Mononuclear cell (primary cell): ENCODE measurements around the gene OR7C1. TPM values are rescaled to one million over a fixed set of nuclear protein-coding genes. Genes with fewer than 3 reads are reported as not detected.

Source experiments
- H3K27me3 ChIP-seq: 2 replicates; pipeline ENCODE4 v1.6.0; 2011; ENCODE audit warnings: low read length, control low read depth; ENCODE audit not compliant: insufficient read depth
- H3K4me1 ChIP-seq: 2 replicates; pipeline ENCODE4 v1.5.1; 2011; ENCODE audit warnings: mild to moderate bottlenecking, low read length, control low read depth; ENCODE audit not compliant: insufficient read depth
- H3K4me3 ChIP-seq: 2 replicates; pipeline ENCODE4 v1.5.1; 2011; ENCODE audit warnings: mild to moderate bottlenecking, low read length, moderate library complexity
- H3K9me3 ChIP-seq: 2 replicates; pipeline ENCODE4 v1.5.1; 2011; ENCODE audit warnings: low read depth, mild to moderate bottlenecking, control low read depth, low read length
- total RNA-seq: library from RNA; depleted of rRNA; stranded (reverse); fragments of >200 nt; gene quantifications from one replicate; pipeline ENCODE4 v1.2.3, GENCODE V29; 2012

OR7C1 gene
- total RNA-seq = not detected

DNA sequence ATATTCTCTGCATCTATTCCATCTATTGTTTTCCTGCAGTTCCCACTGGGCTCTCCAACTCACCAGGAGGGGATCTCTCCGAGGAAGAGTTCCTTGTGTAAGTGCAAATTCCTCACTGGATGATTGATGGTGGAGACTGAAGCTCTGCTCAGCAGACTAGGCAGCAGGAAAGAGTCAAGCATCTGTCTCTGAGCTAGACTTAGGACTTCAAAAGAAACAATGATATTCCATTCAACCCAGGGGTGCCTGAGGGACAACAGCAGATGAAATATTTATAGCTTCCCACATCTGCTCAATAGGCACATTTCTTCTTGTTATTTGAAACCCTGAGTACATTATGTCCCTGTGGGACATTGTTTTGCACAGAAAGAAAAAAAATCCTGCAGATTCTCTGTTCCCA, at the start of gene OR7C1, which contains the start of gene OR7A5:
OR7C1 (minus strand) TSS at position 175 of the 400 bp plus-strand sequence. CDS start 35,049 bp downstream, outside the sequence.
OR7A5 (minus strand) TSS at position 175 of the 400 bp plus-strand sequence. CDS start 6,944 bp downstream, outside the sequence.
- H3K27me3 ChIP-seq = no peaks in the 10 kb centered on the region
- H3K4me1 ChIP-seq = no peaks in the 10 kb centered on the region
- H3K4me3 ChIP-seq = no peak within 1 kb of the TSS
- no peaks in the 10 kb centered on the region for H3K9me3 ChIP-seq

DNA sequence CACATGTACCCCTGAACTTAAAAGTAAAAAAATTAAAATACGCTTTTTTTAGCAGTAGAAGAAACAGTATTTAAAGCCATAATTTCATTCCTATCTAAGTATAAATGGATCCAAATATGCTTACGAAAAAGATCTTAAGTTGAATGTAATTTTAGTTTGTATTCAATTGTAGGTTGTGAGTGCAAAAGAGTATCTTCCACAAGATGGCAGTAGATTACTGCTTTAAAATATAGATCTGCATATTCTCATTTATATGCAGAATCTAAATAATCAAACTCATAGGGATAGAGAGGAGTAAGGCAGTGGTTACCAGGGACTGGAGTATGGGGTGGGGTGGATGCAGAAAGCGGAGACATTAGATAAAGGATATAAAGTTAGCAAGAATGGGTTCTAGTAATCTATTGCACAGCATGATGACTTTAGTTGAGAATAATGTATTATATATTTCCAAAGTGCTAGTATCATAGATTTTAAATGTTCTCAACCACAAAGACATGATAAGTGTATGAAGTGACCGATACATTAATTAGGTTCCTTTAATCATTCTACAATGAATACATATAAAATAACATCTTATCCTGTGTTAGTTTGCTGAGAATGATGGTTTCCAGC, 36.7 kb upstream of the OR7C1 start:
- Histone ChIP-seq H3K4me3 (no peak overlapping the region), H3K4me1 (no peaks in the 10 kb centered on the region), H3K9me3 (no peaks in the 10 kb centered on the region), H3K27me3 (peaks cover 11% of the 10 kb centered on the region)

DNA sequence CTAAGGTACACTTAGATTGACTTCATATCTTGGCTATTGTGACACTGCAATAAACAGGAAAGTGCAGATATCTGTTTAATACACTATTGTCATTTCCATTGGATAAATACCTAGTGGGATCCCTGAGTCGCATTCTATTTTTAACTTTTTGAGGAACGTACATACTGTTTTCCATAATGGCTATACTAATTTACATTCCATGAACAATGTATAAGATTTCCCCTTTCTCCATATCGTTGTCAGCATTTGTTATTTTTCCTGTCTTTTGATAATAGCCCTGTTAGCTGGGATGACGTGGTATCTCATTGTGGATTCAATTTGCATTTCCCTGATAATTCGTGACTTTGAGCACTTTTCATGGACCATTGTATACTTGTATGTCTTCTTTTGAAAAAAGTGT, 33.5 kb upstream of the OR7C1 start:
- Histone ChIP-seq H3K27me3 (peaks cover 11% of the 10 kb centered on the region), H3K9me3 (no peaks in the 10 kb centered on the region), H3K4me3 (no peak overlapping the region), H3K4me1 (no peaks in the 10 kb centered on the region)

- Histone ChIP-seq H3K4me3 (no peak within 1 kb of the TSS), H3K27me3 (peaks cover 4% of the 10 kb centered on the region), H3K9me3 (no peaks in the 10 kb centered on the region), H3K4me1 (no peaks in the 10 kb centered on the region)
Observed at GRCh38 chr19:14848822-14849221, 13.8 kb upstream of the OR7C1 start, which contains the start of gene OR7A10. Gene OR7A10 (minus strand): TSS chr19:14848922. CDS start chr19:14841877, 7,045 bp downstream.

GRCh38 chr19:14843578-14843977, 8.6 kb upstream of the OR7C1 start:
- Histone ChIP-seq H3K4me1 (no peaks in the 10 kb centered on the region), H3K27me3 (peaks cover 2% of the 10 kb centered on the region), H3K9me3 (no peaks in the 10 kb centered on the region), H3K4me3 (no peak overlapping the region)

- Histone ChIP-seq H3K4me3 (no peak overlapping the region), H3K4me1 (no peaks in the 10 kb centered on the region), H3K27me3 (no peaks in the 10 kb centered on the region), H3K9me3 (no peaks in the 10 kb centered on the region)
Observed at GRCh38 chr19:14843169-14843568, 8.2 kb upstream of the OR7C1 start.

DNA sequence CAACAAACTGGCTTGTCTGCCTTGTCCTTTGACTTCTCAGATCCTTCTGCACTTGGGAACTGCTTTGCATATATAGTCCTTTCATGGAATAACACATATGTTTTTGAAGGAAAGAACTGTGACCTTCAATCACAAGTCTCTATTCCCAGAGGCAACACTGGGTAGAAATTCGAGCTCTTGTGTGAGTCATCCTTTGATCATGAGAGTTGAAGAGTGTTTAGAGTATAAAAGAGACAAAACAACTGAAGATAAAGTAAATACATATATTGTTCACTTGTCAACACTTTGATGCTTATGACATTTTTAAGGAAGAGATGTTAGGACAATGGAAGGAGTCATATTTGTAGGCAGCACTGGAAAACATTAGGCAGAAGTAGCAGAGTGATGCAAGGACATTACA, 5.2 kb upstream of the OR7C1 start:
- H3K9me3 ChIP-seq = no peaks in the 10 kb centered on the region
- no peaks in the 10 kb centered on the region for H3K4me1 ChIP-seq
- no peaks in the 10 kb centered on the region for H3K27me3 ChIP-seq
- H3K4me3 ChIP-seq = no peak overlapping the region

- Histone ChIP-seq H3K4me1 (no peaks in the 10 kb centered on the region), H3K9me3 (no peaks in the 10 kb centered on the region), H3K27me3 (no peaks in the 10 kb centered on the region), H3K4me3 (no peak overlapping the region)
Observed at GRCh38 chr19:14837391-14837790, 2.4 kb upstream of the OR7C1 start.

GRCh38 chr19:14830702-14831101, 4.3 kb downstream of the OR7C1 start:
- peaks cover 4% of the 10 kb centered on the region for H3K27me3 ChIP-seq
- H3K4me1 ChIP-seq = no peaks in the 10 kb centered on the region
- no peaks in the 10 kb centered on the region for H3K9me3 ChIP-seq
- no peak overlapping the region for H3K4me3 ChIP-seq

- Histone ChIP-seq H3K4me1 (no peaks in the 10 kb centered on the region), H3K9me3 (no peaks in the 10 kb centered on the region), H3K27me3 (peaks cover 18% of the 10 kb centered on the region), H3K4me3 (no peak overlapping the region)
Observed at GRCh38 chr19:14826006-14826405, 9.0 kb downstream of the OR7C1 start.

DNA sequence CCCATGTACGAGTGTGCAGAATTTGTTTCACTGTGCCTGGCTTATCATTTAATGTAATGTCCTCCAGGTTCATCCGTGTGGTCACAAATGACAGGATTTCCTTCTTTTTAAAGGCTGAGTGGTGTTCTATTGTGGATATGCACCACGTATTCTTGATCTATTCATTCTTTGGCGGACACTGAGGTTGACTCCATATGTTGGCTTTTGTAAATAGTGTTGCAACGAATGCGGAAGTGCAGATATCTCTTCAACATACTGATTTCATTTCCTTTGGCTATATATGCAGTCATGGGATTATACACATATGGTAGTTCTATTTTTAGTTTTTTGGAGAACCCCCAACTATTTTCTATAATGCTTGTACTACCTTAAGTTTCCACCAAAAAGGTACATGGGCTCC, 13.0 kb downstream of the OR7C1 start:
- H3K4me3 ChIP-seq = no peak overlapping the region
- peaks cover 18% of the 10 kb centered on the region for H3K27me3 ChIP-seq
- H3K4me1 ChIP-seq = no peaks in the 10 kb centered on the region
- H3K9me3 ChIP-seq = no peaks in the 10 kb centered on the region

- Histone ChIP-seq H3K4me3 (no peak overlapping the region), H3K9me3 (no peaks in the 10 kb centered on the region), H3K27me3 (no peaks in the 10 kb centered on the region), H3K4me1 (no peaks in the 10 kb centered on the region)
Observed at GRCh38 chr19:14818588-14818987, 16.4 kb downstream of the OR7C1 start.

DNA sequence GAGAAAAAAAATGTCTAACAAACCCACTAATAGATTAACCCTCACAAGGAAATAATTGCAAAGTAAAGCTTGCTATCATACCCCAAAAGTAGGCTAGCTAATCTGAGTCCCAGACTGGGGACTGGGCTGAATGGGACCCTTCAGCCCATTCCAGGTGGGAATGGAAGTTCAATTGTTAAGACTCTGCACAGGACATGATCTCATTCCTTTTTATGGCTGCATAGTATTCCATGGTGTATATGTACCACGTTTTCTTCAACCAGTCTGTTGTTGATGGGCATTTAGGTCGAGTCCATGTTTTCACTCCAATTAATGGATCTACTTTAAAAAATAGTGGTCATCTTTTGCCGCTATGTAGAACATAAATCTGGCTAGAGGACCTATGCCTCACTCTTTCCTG, 17.9 kb downstream of the OR7C1 start:
- H3K4me1 ChIP-seq = no peaks in the 10 kb centered on the region

DNA sequence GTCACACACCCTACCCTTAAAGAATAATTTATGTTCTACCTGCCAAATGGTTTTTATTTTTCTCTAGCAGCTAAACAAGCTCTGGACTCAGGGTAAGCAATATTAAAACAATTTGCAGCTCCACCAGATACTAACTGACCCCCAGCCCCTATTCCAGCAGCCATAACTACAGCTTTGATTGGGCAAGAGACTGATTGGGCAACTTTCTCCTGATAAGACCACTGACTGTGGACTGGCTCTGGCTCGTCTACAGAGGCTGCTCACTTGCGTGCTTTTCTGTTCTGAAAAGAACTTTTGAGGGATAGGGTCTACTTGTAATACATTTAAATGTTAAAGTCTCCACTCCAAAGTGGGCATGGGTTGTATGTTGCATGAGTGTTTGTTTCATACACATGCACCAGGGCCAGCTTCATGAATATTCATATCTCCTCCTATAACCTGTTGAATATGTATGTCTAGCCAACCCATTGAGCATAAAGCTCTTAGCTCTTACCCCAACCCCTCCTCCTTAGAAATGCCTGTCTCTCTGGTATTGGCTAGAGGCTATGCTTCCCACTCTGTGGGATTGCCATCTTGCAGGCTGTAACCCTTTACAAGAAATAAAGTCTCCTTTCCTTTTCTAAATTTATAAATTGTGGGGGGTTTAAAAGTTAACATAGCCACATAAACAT, 19.9 kb downstream of the OR7C1 start:
- Histone ChIP-seq H3K4me1 (no peaks in the 10 kb centered on the region), H3K4me3 (no peak overlapping the region), H3K9me3 (no peaks in the 10 kb centered on the region), H3K27me3 (no peaks in the 10 kb centered on the region)

More for the DNA sequence above, 17.9 kb downstream of the OR7C1 start:
- Histone ChIP-seq H3K4me3 (no peak overlapping the region), H3K9me3 (no peaks in the 10 kb centered on the region), H3K27me3 (no peaks in the 10 kb centered on the region)

GRCh38 chr19:14809272-14810057, 25.5 kb downstream of the OR7C1 start:
- Histone ChIP-seq H3K9me3 (no peaks in the 10 kb centered on the region), H3K27me3 (no peaks in the 10 kb centered on the region)

More at GRCh38 chr19:14809272-14810057, 25.5 kb downstream of the OR7C1 start:
- Histone ChIP-seq H3K4me1 (no peaks in the 10 kb centered on the region), H3K4me3 (no peak overlapping the region)
